PC-3 (cell line): ENCODE data around the gene SCUBE1. TPM values are rescaled to one million over a fixed set of nuclear protein-coding genes. Genes with fewer than 3 reads are reported as not detected.

ENCODE experiments used
- ATAC-seq: fragments of 200-7000 bp; cut with Tn5 transposase; 2 replicates; pipeline ENCODE4 v1.9.1; 2020; ENCODE audit warnings: mild to moderate bottlenecking, moderate library complexity
- BruUV-seq: library from RNA; stranded (reverse); fragments of 400-500 nt; replicated peaks from 2 replicates; lab custom pipeline; 2021; lab: Mats Ljungman, UMichigan
- CTCF ChIA-PET: fragments of 300-600 bp; sonication (Branson Sonifier 250); formaldehyde crosslinking; loops from one replicate; lab custom pipeline; 2022; ENCODE audit warnings: antibody characterized with exemption; lab: Charles Lee
- POLR2A ChIA-PET: fragments of 300-600 bp; sonication (Branson Sonifier 250); formaldehyde crosslinking; loops from one replicate; lab custom pipeline; 2022; ENCODE audit warnings: antibody characterized with exemption; ENCODE audit not compliant: unreplicated experiment; lab: Charles Lee
- DNase-seq: peaks from one replicate; pipeline ENCODE4 v3.0.0-alpha.2; 2015
- H2AFZ ChIP-seq: fragments of 300-600 bp; sonication (generic); 2 replicates; pipeline ENCODE4 v1.6.0; 2016; ENCODE audit warnings: antibody characterized with exemption, low read length
- H3F3A ChIP-seq: fragments of 300-600 bp; sonication (generic); one replicate; pipeline ENCODE4 v1.6.0; 2017; ENCODE audit warnings: antibody characterized with exemption, low read length, control low read depth, mild to moderate bottlenecking; ENCODE audit not compliant: unreplicated experiment
- H3K27ac ChIP-seq: fragments of 300-600 bp; sonication (generic); 2 replicates; pipeline ENCODE4 v1.5.1; 2016; ENCODE audit warnings: mild to moderate bottlenecking, low read length
- H3K27me3 ChIP-seq: fragments of 300-600 bp; sonication (generic); 2 replicates; pipeline ENCODE4 v1.6.1; 2016; ENCODE audit warnings: low read length, mixed read lengths
- H3K36me3 ChIP-seq: fragments of 300-600 bp; sonication (generic); 2 replicates; pipeline ENCODE4 v1.6.1; 2016; ENCODE audit warnings: low read depth, mixed run types, low read length, mixed read lengths
- H3K4me1 ChIP-seq: fragments of 300-600 bp; sonication (generic); 2 replicates; pipeline ENCODE4 v1.5.1; 2016; ENCODE audit warnings: low read length; ENCODE audit not compliant: insufficient read depth
- H3K4me2 ChIP-seq: fragments of 300-600 bp; sonication (generic); 2 replicates; pipeline ENCODE4 v1.6.0; 2016; ENCODE audit warnings: low read length
- H3K4me3 ChIP-seq: fragments of 300-600 bp; sonication (generic); 2 replicates; pipeline ENCODE4 v1.5.1; 2016; ENCODE audit warnings: mild to moderate bottlenecking, low read length, mixed read lengths
- H3K79me2 ChIP-seq: fragments of 300-600 bp; sonication (generic); 2 replicates; pipeline ENCODE4 v1.6.1; 2017; ENCODE audit warnings: low read length, mixed read lengths
- H3K9ac ChIP-seq: fragments of 300-600 bp; sonication (generic); 2 replicates; pipeline ENCODE4 v1.6.0; 2016; ENCODE audit warnings: mild to moderate bottlenecking, low read length
- H3K9me2 ChIP-seq: fragments of 300-600 bp; sonication (generic); replicated peaks from 2 replicates; pipeline ENCODE4 v1.6.1; 2016; ENCODE audit warnings: mixed run types, low read length, mixed read lengths
- H3K9me3 ChIP-seq: fragments of 300-600 bp; sonication (generic); 2 replicates; pipeline ENCODE4 v1.6.1; 2016; ENCODE audit warnings: low read length, mixed read lengths
- H4K20me1 ChIP-seq: fragments of 300-600 bp; sonication (generic); 2 replicates; pipeline ENCODE4 v1.6.1; 2016; ENCODE audit warnings: low read length, mixed read lengths
- CTCF ChIP-seq: fragments of 300-600 bp; sonication (generic); conservative IDR thresholded peaks from 2 replicates; pipeline ENCODE4 v1.5.1; 2017; ENCODE audit warnings: antibody characterized with exemption, low read depth, mild to moderate bottlenecking, low read length
- EZH2 ChIP-seq: fragments of 300-600 bp; sonication (generic); IDR thresholded peaks from one replicate; pipeline ENCODE4 v1.6.1; 2017; ENCODE audit warnings: antibody characterized with exemption, mild to moderate bottlenecking, low read length; ENCODE audit not compliant: unreplicated experiment
- EZH2phosphoT487 ChIP-seq: fragments of 300-600 bp; sonication (generic); IDR thresholded peaks from 2 replicates; pipeline ENCODE4 v1.6.1; 2018; ENCODE audit warnings: mild to moderate bottlenecking, antibody characterized with exemption, low read length, borderline replicate concordance
- intact Hi-C: fragments of 100-400 bp; cut with micrococcal nuclease; formaldehyde crosslinking; loops from 2 replicates; pipeline ENCODE4 v1.9.0; 2023
- total RNA-seq: library from RNA; depleted of rRNA; stranded (reverse); fragments of >200 nt; gene quantifications from 2 replicates; pipeline ENCODE4 v1.2.3, GENCODE V29; 2014

Gene SCUBE1
- total RNA-seq, 1 experiment from 2014 or later, result not detected

- H3K27me3 ChIP-seq, result no peaks in the 10 kb centered on the region
- H3K9ac ChIP-seq, result no peak overlapping the region
- H3K4me3 ChIP-seq, result no peak overlapping the region
- POLR2A ChIA-PET, result no interaction called here
- H3K36me3 ChIP-seq, result no peaks in the 10 kb centered on the region
- CTCF ChIA-PET, result no interaction called here
- TF ChIP-seq EZH2phosphoT487 (no peak), EZH2 (no peak), CTCF (no peak)
- no peak overlapping the region for H3K27ac ChIP-seq
- H3K4me1 ChIP-seq, result no peaks in the 10 kb centered on the region
- H2AFZ ChIP-seq, result no peak overlapping the region
- H3K9me3 ChIP-seq, result no peaks in the 10 kb centered on the region
- intact Hi-C loops, result no loop called here
- no peaks in the 10 kb centered on the region for H4K20me1 ChIP-seq
- H3K4me2 ChIP-seq, result no peak overlapping the region
- no peaks in the 10 kb centered on the region for H3K9me2 ChIP-seq
- ATAC-seq (no peak), DNase-seq (no peak)
- no peaks in the 10 kb centered on the region for H3F3A ChIP-seq
- H3K79me2 ChIP-seq, result no peaks in the 10 kb centered on the region
- no TSS peak for BruUV-seq
These were observed 117.6 kb downstream of the SCUBE1 start for GRCh38 chr22:43225609-43226008.

GRCh38 chr22:43222987-43223386 lies 120.2 kb downstream of the SCUBE1 start:
- CTCF ChIA-PET, result no interaction called here

GRCh38 chr22:43222262-43222661 lies 120.9 kb downstream of the SCUBE1 start:
- DNase-seq (no peak), ATAC-seq (no peak)
- BruUV-seq, result no TSS peak
- Histone ChIP-seq H3K9ac (no peak overlapping the region), H3K27me3 (no peaks in the 10 kb centered on the region), H4K20me1 (no peaks in the 10 kb centered on the region), H3K9me3 (no peaks in the 10 kb centered on the region), H3K4me3 (no peak overlapping the region), H3K36me3 (no peaks in the 10 kb centered on the region), H2AFZ (no peak overlapping the region), H3K4me1 (no peaks in the 10 kb centered on the region), H3K79me2 (no peaks in the 10 kb centered on the region), H3F3A (no peaks in the 10 kb centered on the region), H3K9me2 (no peaks in the 10 kb centered on the region), H3K27ac (no peak overlapping the region), H3K4me2 (no peak overlapping the region)
- CTCF ChIA-PET, result no interaction called here
- intact Hi-C loops, result no loop called here
- POLR2A ChIA-PET, result no interaction called here
- TF ChIP-seq CTCF (no peak), EZH2phosphoT487 (no peak), EZH2 (no peak)

More at GRCh38 chr22:43222987-43223386, 120.2 kb downstream of the SCUBE1 start:
- Histone ChIP-seq H3K36me3 (no peaks in the 10 kb centered on the region), H3K4me1 (no peaks in the 10 kb centered on the region), H4K20me1 (no peaks in the 10 kb centered on the region), H3F3A (no peaks in the 10 kb centered on the region), H3K79me2 (no peaks in the 10 kb centered on the region), H3K4me3 (no peak overlapping the region), H3K9ac (no peak overlapping the region), H3K9me3 (no peaks in the 10 kb centered on the region), H3K9me2 (no peaks in the 10 kb centered on the region), H2AFZ (no peak overlapping the region), H3K4me2 (no peak overlapping the region), H3K27me3 (no peaks in the 10 kb centered on the region), H3K27ac (no peak overlapping the region)
- ATAC-seq (no peak), DNase-seq (no peak)
- TF ChIP-seq CTCF (no peak), EZH2 (no peak)
- no TSS peak for BruUV-seq
- POLR2A ChIA-PET, result no interaction called here
- intact Hi-C loops, result no loop called here
